ENCODE data around the gene SLC7A9. TPM values are rescaled to one million over a fixed set of nuclear protein-coding genes. Genes with fewer than 3 reads are reported as not detected.

SLC7A9 gene
- total RNA-seq, result 0.37 and 0.78 TPM in 2 replicates
- long read RNA-seq, result 0 reads

DNA sequence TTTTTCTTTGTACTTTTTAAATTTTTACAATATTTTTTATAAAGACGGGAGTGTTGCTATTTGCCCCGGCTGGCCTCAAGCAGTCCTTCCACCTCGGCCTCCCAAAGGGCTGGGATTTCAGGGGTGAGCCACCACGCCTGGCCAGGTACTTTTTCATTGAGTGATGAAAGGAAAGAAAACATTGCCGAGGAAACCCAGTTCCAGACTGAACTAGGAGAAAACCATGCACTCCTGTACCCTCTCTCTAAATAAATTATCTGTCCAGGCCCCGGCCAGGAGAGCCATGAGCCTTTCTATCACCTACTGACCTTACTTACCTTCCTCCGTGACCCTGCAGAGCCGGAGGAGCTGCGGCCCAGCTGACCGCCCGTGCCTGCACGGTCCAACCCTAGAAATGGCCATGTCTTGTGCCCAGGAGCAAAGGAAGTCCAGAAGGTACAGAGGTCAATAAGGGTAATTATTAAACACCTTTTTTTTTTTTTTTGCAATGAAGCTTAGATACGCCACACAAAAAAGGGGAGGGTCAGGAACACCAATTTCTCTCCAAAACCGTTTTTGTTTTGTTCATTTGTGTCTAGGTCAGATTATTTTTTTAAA is at the start of gene SLC7A9:
SLC7A9 (minus strand) TSS at position 399 of the 597 bp plus-strand sequence. CDS start 1,233 bp downstream, outside the sequence.
- Mint-ChIP-seq H3K36me3 (ENCODE audit: unreplicated experiment) (no peaks in the 10 kb centered on the region), H3K27me3 (ENCODE audit: unreplicated experiment) (no peaks in the 10 kb centered on the region), H3K4me1 (ENCODE audit: unreplicated experiment) (no peaks in the 10 kb centered on the region), H3K4me3 (ENCODE audit: unreplicated experiment) (no peak within 1 kb of the TSS), H3K9me3 (ENCODE audit: unreplicated experiment) (no peaks in the 10 kb centered on the region), H3K27ac (ENCODE audit: unreplicated experiment) (no peak within 1 kb of the TSS)
- peak; percentile 59 for DNase-seq (ENCODE audit: extremely low spot score, unreplicated experiment)
- TF ChIP-seq, protein P1, sequence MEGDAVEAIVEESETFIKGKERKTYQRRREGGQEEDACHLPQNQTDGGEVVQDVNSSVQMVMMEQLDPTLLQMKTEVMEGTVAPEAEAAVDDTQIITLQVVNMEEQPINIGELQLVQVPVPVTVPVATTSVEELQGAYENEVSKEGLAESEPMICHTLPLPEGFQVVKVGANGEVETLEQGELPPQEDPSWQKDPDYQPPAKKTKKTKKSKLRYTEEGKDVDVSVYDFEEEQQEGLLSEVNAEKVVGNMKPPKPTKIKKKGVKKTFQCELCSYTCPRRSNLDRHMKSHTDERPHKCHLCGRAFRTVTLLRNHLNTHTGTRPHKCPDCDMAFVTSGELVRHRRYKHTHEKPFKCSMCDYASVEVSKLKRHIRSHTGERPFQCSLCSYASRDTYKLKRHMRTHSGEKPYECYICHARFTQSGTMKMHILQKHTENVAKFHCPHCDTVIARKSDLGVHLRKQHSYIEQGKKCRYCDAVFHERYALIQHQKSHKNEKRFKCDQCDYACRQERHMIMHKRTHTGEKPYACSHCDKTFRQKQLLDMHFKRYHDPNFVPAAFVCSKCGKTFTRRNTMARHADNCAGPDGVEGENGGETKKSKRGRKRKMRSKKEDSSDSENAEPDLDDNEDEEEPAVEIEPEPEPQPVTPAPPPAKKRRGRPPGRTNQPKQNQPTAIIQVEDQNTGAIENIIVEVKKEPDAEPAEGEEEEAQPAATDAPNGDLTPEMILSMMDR (IDR thresholded peaks at IDR 0.05), result no peak

DNA sequence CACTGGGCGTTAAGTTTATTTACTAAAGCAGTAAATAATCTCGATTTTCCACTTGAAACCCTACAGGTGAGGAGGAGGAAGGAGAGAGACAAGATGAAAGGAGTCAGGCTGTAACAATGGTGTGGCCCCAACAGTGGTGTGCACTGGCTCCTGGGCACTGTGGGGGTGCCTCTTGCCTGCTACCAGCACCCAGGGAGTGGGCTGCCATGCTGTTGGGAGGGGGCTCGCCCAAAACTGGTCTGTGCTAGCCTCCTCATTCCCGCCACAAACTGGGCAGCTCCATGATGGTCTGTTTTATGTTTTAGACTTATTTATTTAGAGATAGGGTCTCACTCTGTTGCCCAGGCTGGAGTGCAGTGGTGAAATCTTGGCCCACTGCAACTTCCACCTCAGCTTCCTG is 49.8 kb upstream of the SLC7A9 start:
- Mint-ChIP-seq H3K9me3 (ENCODE audit: unreplicated experiment) (no peaks in the 10 kb centered on the region), H3K27me3 (ENCODE audit: unreplicated experiment) (no peaks in the 10 kb centered on the region), H3K27ac (ENCODE audit: unreplicated experiment) (no peak overlapping the region), H3K4me3 (ENCODE audit: unreplicated experiment) (no peak overlapping the region), H3K4me1 (ENCODE audit: unreplicated experiment) (no peaks in the 10 kb centered on the region), H3K36me3 (ENCODE audit: unreplicated experiment) (peaks cover 24% of the 10 kb centered on the region)
- TF ChIP-seq, protein P1 (IDR thresholded peaks at IDR 0.05), result no peak
- peak; percentile 68 for DNase-seq (ENCODE audit: extremely low spot score, unreplicated experiment)

GRCh38 chr19:32917616-32917996 is 48.0 kb upstream of the SLC7A9 start:
- no peak for DNase-seq (ENCODE audit: extremely low spot score, unreplicated experiment)
- Mint-ChIP-seq H3K4me3 (ENCODE audit: unreplicated experiment) (no peak overlapping the region), H3K27ac (ENCODE audit: unreplicated experiment) (no peak overlapping the region), H3K27me3 (ENCODE audit: unreplicated experiment) (no peaks in the 10 kb centered on the region), H3K9me3 (ENCODE audit: unreplicated experiment) (no peaks in the 10 kb centered on the region), H3K4me1 (ENCODE audit: unreplicated experiment) (no peaks in the 10 kb centered on the region), H3K36me3 (ENCODE audit: unreplicated experiment) (peaks cover 17% of the 10 kb centered on the region)
- TF ChIP-seq, protein P1 (IDR thresholded peaks at IDR 0.05), result no peak

DNA sequence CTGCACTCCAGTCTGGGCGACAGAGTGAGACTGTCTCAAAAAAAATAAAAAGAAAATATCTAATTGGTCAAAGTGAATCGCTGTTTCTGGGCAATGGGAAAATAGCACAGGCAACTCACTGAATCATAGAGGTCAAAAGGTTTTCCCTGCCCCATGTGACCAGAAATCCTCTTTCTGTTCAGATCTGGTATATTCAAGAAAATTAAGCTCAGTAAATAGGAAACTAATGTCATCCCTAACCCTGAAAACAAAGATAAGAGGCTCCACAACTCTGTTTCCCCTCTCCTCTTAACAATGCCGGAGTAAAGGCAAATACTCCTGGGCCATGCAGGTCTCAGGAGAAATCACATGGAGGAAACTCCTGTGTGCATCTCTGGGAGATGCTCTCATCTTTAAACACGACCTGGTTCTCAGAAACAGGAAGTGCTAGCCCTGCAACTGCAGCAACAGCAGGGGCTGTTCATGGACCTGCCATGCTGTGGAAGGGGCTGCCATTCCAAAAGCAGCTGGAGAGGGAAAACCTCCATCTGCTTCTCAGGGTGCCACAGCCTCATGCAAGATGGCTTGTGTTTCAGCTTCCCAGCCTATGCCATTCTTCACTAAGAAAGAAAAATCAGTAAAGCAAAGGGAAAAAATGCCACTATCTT is 47.5 kb upstream of the SLC7A9 start:
- Mint-ChIP-seq H3K4me3 (ENCODE audit: unreplicated experiment) (no peak overlapping the region), H3K36me3 (ENCODE audit: unreplicated experiment) (peaks cover 20% of the 10 kb centered on the region), H3K27ac (ENCODE audit: unreplicated experiment) (no peak overlapping the region), H3K9me3 (ENCODE audit: unreplicated experiment) (no peaks in the 10 kb centered on the region), H3K4me1 (ENCODE audit: unreplicated experiment) (no peaks in the 10 kb centered on the region), H3K27me3 (ENCODE audit: unreplicated experiment) (no peaks in the 10 kb centered on the region)
- TF ChIP-seq, protein P1 (IDR thresholded peaks at IDR 0.05), result no peak
- DNase-seq (ENCODE audit: extremely low spot score, unreplicated experiment), result peak; percentile 56

DNA sequence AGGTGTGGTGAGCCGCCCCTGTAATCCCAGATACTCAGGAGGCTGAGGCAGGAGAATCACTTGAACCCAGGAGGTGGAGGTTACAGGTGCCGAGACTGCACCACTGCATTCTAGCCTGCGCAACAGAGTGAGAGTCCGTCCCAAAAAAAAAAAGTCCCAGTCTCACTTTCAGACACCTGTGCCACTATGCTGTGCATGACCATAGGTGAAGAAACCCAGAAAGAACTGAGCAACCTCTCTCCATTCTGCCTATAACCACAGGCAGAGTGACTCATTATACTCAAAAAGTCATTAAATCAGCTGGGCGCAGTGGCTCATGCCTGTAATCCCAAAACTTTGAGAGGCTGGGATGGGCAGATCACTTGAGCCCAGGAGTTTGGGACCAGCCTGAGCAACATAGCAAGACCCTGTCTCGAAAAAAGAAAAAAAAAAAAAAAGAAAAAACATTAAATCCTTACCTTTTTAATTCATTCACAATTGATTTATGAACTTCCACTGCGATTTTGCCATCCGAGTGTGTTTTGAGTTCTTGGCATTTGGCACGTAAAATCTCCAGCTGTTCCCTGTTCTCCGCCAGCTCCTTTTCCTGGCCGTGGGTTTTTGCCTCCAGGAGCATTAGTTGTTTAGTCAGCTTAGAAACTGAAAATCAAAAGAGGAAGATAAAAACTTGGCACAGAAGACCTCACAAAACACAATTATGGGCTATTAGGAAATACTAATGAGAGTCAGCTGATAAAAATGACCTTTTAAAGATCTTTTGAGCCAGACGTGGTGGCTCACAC is 45.5 kb upstream of the SLC7A9 start:
- Mint-ChIP-seq H3K27ac (ENCODE audit: unreplicated experiment) (no peak overlapping the region), H3K36me3 (ENCODE audit: unreplicated experiment) (peaks cover 20% of the 10 kb centered on the region), H3K4me1 (ENCODE audit: unreplicated experiment) (no peaks in the 10 kb centered on the region), H3K4me3 (ENCODE audit: unreplicated experiment) (no peak overlapping the region), H3K27me3 (ENCODE audit: unreplicated experiment) (no peaks in the 10 kb centered on the region), H3K9me3 (ENCODE audit: unreplicated experiment) (no peaks in the 10 kb centered on the region)
- TF ChIP-seq, protein P1 (IDR thresholded peaks at IDR 0.05), result no peak
- no peak for DNase-seq (ENCODE audit: extremely low spot score, unreplicated experiment)
